Rectal smooth muscle tissue (tissue), 1 donor: ENCODE results near the gene RHD.
A peak's percentile ranks its signal among the peaks of the same experiment; 100 is the strongest.
"Not testable (repeated sequence)": the region's sequence is repeated elsewhere in the genome, so short reads cannot be mapped to it uniquely, and the experiment has no call there.

ENCODE experiments used
- H3K27ac ChIP-seq: one replicate; pipeline ENCODE4 v1.7.0; 2013; ENCODE audit warnings: low read depth, low read length, inconsistent platforms
- H3K27me3 ChIP-seq: one replicate; pipeline ENCODE4 v1.7.0; 2013; ENCODE audit warnings: low read length; ENCODE audit not compliant: control insufficient read depth, insufficient read depth
- H3K36me3 ChIP-seq: one replicate; pipeline ENCODE4 v1.7.0; 2013; ENCODE audit warnings: low read length; ENCODE audit not compliant: control insufficient read depth, insufficient read depth
- H3K4me1 ChIP-seq: one replicate; pipeline ENCODE4 v1.7.0; 2013; ENCODE audit warnings: low read length; ENCODE audit not compliant: control insufficient read depth, insufficient read depth
- H3K4me3 ChIP-seq: one replicate; pipeline ENCODE4 v1.7.0; 2013; ENCODE audit warnings: low read length
- H3K9ac ChIP-seq: one replicate; pipeline ENCODE4 v1.7.0; 2013; ENCODE audit warnings: low read length

RHD gene

GRCh38 chr1:25245809-25246599 lies 26.3 kb upstream of the RHD start:
- Histone ChIP-seq H3K27me3 (no peaks in the 10 kb centered on the region), H3K36me3 (peaks cover 16% of the 10 kb centered on the region), H3K9ac (peak overlapping the region; percentile 100), H3K4me1 (peaks cover 10% of the 10 kb centered on the region), H3K27ac (peak overlapping the region; percentile 100), H3K4me3 (peak overlapping the region; percentile 100)

DNA sequence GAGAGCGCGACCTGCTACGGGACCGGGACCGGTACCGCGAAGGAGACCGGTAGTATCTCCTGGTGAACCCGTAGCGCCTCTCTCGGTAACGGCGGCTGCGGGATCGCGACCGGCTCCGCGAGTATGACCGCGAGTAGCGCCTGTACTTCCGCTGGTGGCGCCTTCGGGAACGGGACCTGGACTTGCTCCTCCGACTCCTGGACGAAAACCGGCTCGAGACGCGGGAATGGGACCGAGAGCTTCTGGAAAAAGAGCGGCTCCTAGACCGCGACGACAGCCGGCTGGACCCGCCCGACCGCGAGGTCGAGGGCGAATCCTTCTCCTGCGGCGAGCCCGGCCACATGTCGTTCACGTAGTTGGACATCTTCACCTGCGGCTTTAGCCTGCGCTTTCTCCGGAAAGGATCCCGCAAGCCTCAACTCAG lies 25.7 kb upstream of the RHD start:
- H3K4me1 ChIP-seq, result peaks cover 10% of the 10 kb centered on the region
- peak overlapping the region; percentile 100 for H3K4me3 ChIP-seq
- peak overlapping the region; percentile 100 for H3K27ac ChIP-seq
- H3K36me3 ChIP-seq, result peaks cover 16% of the 10 kb centered on the region
- no peaks in the 10 kb centered on the region for H3K27me3 ChIP-seq
- peak overlapping the region; percentile 100 for H3K9ac ChIP-seq

- peak within 1 kb of the TSS; percentile 100 for H3K27ac ChIP-seq
- peaks cover 10% of the 10 kb centered on the region for H3K4me1 ChIP-seq
- H3K36me3 ChIP-seq, result peaks cover 16% of the 10 kb centered on the region
- peak within 1 kb of the TSS; percentile 100 for H3K4me3 ChIP-seq
- no peaks in the 10 kb centered on the region for H3K27me3 ChIP-seq
- H3K9ac ChIP-seq, result peak within 1 kb of the TSS; percentile 100
Measured at GRCh38 chr1:25247024-25247828, 25.1 kb upstream of the RHD start, which contains the start of gene RSRP1. Gene RSRP1 (minus strand): TSS chr1:25247454. CDS start chr1:25246963, 491 bp downstream.

DNA sequence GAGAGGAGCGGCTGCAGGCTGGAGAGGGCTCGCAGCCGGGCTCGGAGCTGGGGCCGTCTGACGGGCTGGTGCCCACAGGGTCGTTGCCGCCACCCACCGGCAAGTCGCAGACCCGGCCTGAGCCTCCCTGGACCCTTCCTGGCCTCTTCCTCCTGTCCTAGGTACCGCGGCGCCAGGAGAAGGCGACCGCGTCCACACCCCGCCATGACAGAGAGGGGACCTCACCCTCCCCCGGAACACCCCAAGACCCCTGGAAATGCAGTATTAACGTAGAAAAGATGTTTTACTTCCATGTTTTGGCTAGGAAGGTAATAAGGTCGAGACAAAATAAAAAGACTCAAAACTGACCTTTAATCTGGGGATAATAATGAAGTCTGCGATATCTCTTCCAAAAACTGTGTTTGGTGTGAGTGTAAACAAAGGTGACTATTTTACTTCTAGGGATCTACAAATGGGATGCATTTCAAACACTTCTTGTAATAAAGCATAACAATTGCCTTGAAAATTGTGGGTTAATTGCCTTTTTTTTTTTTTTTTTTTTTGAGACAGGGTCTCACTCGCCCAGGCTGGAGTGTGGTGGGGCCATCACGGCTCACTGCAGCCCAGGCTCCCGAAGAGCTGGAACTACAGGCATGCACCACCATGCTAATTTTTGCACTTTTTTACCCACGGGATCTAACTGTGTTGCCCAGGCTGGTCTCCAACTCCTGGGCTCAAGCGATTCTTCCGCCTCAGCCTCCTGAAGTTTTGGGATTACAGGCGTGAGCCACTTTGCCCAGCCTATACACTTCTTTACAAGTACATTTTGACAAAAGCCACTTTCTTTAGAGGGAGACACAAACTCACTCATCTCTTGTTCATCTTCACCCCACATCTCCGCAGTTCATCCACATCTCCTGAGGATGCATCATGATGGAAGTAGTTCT lies 24.2 kb upstream of the RHD start:
- Histone ChIP-seq H3K4me3 (peak overlapping the region; percentile 100), H3K36me3 (peaks cover 16% of the 10 kb centered on the region), H3K27ac (peak overlapping the region; percentile 100), H3K27me3 (no peaks in the 10 kb centered on the region), H3K9ac (peak overlapping the region; percentile 57), H3K4me1 (peaks cover 10% of the 10 kb centered on the region)

DNA sequence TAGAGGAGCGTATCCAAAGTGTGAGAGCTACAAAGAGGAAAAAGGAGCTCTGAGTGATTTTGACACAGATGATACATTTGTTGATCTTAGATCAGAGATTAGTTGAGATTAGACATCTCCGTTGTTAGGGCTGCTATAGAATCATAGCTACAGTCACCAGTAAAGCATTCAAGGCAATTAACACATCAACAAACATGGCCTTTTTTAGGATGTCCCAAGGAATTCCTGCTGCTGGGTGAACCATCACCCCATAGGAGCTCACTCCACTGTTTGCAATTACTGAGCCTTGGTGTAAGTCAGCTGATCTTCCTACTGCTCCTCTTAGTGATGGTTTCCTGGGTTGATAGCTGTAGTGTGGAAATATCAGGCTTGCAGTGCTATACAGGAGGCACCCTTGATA lies 18.4 kb upstream of the RHD start:
- no peaks in the 10 kb centered on the region for H3K4me1 ChIP-seq
- no peak overlapping the region for H3K27ac ChIP-seq
- H3K9ac ChIP-seq, result no peak overlapping the region

GRCh38 chr1:25255706-25256577 lies 16.4 kb upstream of the RHD start:
- no peaks in the 10 kb centered on the region for H3K4me1 ChIP-seq
- H3K36me3 ChIP-seq, result no peaks in the 10 kb centered on the region
- H3K27me3 ChIP-seq, result no peaks in the 10 kb centered on the region
- H3K9ac ChIP-seq, result no peak overlapping the region
- no peak overlapping the region for H3K4me3 ChIP-seq
- H3K27ac ChIP-seq, result no peak overlapping the region

More for the DNA sequence above, 18.4 kb upstream of the RHD start:
- Histone ChIP-seq H3K27me3 (no peaks in the 10 kb centered on the region), H3K36me3 (no peaks in the 10 kb centered on the region), H3K4me3 (no peak overlapping the region)

- H3K4me1 ChIP-seq, result no peaks in the 10 kb centered on the region
- no peak overlapping the region for H3K4me3 ChIP-seq
- H3K27ac ChIP-seq, result no peak overlapping the region
- no peak overlapping the region for H3K9ac ChIP-seq
- no peaks in the 10 kb centered on the region for H3K36me3 ChIP-seq
- no peaks in the 10 kb centered on the region for H3K27me3 ChIP-seq
Measured at GRCh38 chr1:25256578-25256965, 15.7 kb upstream of the RHD start.

DNA sequence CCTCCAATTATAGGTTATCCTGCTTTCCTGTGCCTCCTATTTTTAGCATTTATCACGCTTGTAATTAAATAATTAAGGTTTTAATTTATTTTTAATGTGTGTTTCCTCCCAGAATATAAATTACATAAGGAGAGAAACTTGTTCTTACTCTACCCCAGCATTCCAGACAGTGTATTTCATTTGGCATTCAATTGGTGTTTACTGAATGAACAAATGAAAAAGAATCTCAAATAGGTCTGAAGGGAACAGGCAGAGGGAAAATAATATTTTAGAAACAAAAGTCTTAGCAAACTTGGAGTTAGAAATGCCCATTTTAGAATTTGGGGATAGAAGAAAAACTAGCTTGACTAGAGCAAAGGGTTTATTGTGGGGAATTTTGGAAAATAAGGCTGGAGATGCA lies 15.1 kb upstream of the RHD start:
- no peaks in the 10 kb centered on the region for H3K4me1 ChIP-seq
- H3K9ac ChIP-seq, result no peak overlapping the region
- H3K36me3 ChIP-seq, result no peaks in the 10 kb centered on the region
- H3K27me3 ChIP-seq, result no peaks in the 10 kb centered on the region
- no peak overlapping the region for H3K27ac ChIP-seq
- H3K4me3 ChIP-seq, result no peak overlapping the region

GRCh38 chr1:25259813-25260212 lies 12.5 kb upstream of the RHD start:
- not testable (repeated sequence) for H3K27me3 ChIP-seq, H3K36me3 ChIP-seq, H3K4me1 ChIP-seq, H3K4me3 ChIP-seq, H3K9ac ChIP-seq, H3K27ac ChIP-seq

GRCh38 chr1:25260336-25260735 lies 12.0 kb upstream of the RHD start:
- H3K9ac ChIP-seq, H3K27me3 ChIP-seq, H3K27ac ChIP-seq, H3K36me3 ChIP-seq, H3K4me1 ChIP-seq, H3K4me3 ChIP-seq: not testable (repeated sequence)

DNA sequence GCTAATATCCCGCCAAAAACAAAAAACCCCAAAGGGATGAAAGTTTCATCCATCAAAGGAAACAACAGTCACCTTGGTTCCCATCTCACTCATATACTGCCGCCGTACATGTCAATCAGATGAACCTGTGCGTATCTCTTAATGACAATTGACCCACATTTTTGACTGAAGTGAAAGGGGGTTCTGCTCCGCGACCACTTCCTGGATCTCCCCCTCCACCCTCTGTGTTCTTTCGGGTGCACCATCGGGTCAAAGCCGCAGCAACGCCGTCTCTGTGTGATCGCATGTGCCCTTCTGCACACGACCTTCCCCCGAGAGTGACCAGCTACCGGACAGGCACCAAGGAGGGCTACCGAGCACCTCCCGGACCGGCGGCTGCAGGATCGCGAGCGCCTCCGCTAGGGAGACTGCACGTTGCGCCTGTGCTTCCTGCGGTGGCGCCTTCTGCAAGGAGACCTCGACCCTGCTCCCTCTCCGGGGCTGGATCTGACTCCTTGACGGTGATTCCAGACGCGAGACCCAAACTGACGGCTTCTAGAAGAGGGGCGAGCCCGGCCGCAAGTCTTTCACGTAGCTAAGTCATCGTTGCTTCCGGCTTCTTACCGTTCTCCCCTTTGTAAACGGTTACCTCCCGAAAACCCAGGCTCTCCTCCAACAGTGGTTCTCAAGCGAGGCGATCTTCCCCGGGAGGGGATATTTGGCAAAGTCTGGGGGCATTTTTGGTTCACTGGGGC lies 5.6 kb upstream of the RHD start:
- H3K4me3 ChIP-seq, result peak overlapping the region; percentile 60
- H3K4me1 ChIP-seq, H3K36me3 ChIP-seq, H3K27me3 ChIP-seq, H3K9ac ChIP-seq, H3K27ac ChIP-seq: not testable (repeated sequence)
